Adrenal gland (tissue), 5 donors: ENCODE data around the gene INTS15.

Experiments used
- POLR2A ChIP-seq, 2 donors: fragments of 450-650 bp; IDR thresholded peaks; one replicate each; pipeline ENCODE4 v1.6.1; 2017; ENCODE audit warnings: antibody characterized with exemption in 2 of 2, mild to moderate bottlenecking in 2 of 2, moderate library complexity in 1 of 2
- TF ChIP-seq, protein P1 (sequence below), 6 experiments: fragments of 450-650 bp in 4 of 6; fragments of 200-600 bp in 2 of 6; sonication (generic) in 1 of 6; IDR thresholded peaks; 1 replicate in 5 of 6; 2 replicates in 1 of 6; pipeline versions ENCODE4 v1.5.1 to v1.8.0; 2016 to 2021; ENCODE audit warnings: antibody characterized with exemption in 6 of 6, mild to moderate bottlenecking in 2 of 6, moderate library complexity in 1 of 6
- donor health status: DM: no; HTN: no; CAD: no.

DNA sequence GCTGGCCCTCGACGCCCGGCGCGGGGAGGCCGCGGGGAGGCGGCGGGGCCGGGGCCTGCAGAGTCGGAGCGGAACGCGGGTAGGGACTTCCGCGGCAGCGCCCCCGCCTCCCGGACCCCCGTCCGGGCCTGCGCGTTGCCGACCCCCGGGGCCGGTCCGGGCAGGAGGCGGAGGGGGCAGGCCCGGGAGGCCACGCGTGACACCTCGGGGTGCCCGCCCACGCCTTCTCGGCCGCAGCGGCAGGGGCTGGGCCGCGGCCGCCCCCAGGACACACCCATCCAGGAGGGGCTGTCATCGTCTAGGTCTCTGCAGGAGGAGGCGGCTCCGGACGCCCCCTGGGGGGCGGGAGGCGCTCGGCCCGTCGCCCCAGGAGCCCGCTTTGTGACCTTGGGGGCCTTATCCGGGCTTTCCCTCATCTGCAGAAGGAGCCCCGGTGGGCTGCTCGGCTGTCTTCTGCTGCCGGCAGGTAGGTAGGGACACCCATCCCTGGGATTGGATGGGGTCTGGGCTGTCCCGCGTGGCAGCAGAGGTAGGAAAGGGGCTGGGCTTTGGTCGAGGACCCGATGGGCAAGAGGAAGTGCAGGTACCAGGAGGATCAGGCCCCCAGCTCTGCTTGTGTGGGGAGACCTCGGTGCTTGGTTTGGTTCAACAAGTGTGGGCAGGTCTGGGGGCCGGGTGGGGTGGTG lies 47.9 kb downstream of the INTS15 start:
- TF ChIP-seq, protein P1, sequence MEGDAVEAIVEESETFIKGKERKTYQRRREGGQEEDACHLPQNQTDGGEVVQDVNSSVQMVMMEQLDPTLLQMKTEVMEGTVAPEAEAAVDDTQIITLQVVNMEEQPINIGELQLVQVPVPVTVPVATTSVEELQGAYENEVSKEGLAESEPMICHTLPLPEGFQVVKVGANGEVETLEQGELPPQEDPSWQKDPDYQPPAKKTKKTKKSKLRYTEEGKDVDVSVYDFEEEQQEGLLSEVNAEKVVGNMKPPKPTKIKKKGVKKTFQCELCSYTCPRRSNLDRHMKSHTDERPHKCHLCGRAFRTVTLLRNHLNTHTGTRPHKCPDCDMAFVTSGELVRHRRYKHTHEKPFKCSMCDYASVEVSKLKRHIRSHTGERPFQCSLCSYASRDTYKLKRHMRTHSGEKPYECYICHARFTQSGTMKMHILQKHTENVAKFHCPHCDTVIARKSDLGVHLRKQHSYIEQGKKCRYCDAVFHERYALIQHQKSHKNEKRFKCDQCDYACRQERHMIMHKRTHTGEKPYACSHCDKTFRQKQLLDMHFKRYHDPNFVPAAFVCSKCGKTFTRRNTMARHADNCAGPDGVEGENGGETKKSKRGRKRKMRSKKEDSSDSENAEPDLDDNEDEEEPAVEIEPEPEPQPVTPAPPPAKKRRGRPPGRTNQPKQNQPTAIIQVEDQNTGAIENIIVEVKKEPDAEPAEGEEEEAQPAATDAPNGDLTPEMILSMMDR (IDR thresholded peaks at IDR 0.05): peak in 3 of 6 experiments; percentile 9 to 16 (median 15)
- TF ChIP-seq POLR2A (IDR thresholded peaks at IDR 0.05): no peak
